BE2C (cell line): ENCODE data around the gene SLC36A4.
A peak's percentile ranks its signal among the peaks of the same experiment; 100 is the strongest.

Experiments used
- DNase-seq: peaks from one replicate; pipeline ENCODE4 v3.0.0-alpha.2; 2020
- H3K27me3 ChIP-seq: fragments of 250-450 bp; sonication (Bioruptor Pico); 2 replicates; pipeline ENCODE4 v1.5.1; 2020; ENCODE audit warnings: mild to moderate bottlenecking
- H3K36me3 ChIP-seq: fragments of 250-450 bp; sonication (Bioruptor Pico); 2 replicates; pipeline ENCODE4 v1.5.1; 2020; ENCODE audit warnings: mild to moderate bottlenecking
- H3K4me1 ChIP-seq: fragments of 250-450 bp; sonication (Bioruptor Pico); 2 replicates; pipeline ENCODE4 v1.5.1; 2020
- H3K4me3 ChIP-seq: 2 replicates; pipeline ENCODE4 v1.5.1; 2011; ENCODE audit warnings: low read depth, low read length
- H3K9me3 ChIP-seq: fragments of 250-450 bp; sonication (Bioruptor Pico); 2 replicates; pipeline ENCODE4 v1.5.1; 2020
- TF ChIP-seq, protein P1 (sequence below): IDR thresholded peaks from 2 replicates; pipeline ENCODE4 v1.5.1; 2012; ENCODE audit warnings: mild to moderate bottlenecking, low read depth, low read length

SLC36A4 gene

GRCh38 chr11:93166194-93166593 lies 31.6 kb downstream of the SLC36A4 start:
- Histone ChIP-seq H3K27me3 (no peaks in the 10 kb centered on the region), H3K9me3 (no peaks in the 10 kb centered on the region), H3K4me1 (peaks cover 7% of the 10 kb centered on the region; the same call in 1 of the 2 replicates), H3K4me3 (no peak overlapping the region), H3K36me3 (peaks cover 16% of the 10 kb centered on the region)
- TF ChIP-seq, protein P1, sequence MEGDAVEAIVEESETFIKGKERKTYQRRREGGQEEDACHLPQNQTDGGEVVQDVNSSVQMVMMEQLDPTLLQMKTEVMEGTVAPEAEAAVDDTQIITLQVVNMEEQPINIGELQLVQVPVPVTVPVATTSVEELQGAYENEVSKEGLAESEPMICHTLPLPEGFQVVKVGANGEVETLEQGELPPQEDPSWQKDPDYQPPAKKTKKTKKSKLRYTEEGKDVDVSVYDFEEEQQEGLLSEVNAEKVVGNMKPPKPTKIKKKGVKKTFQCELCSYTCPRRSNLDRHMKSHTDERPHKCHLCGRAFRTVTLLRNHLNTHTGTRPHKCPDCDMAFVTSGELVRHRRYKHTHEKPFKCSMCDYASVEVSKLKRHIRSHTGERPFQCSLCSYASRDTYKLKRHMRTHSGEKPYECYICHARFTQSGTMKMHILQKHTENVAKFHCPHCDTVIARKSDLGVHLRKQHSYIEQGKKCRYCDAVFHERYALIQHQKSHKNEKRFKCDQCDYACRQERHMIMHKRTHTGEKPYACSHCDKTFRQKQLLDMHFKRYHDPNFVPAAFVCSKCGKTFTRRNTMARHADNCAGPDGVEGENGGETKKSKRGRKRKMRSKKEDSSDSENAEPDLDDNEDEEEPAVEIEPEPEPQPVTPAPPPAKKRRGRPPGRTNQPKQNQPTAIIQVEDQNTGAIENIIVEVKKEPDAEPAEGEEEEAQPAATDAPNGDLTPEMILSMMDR = no peak
- no peak for DNase-seq

DNA sequence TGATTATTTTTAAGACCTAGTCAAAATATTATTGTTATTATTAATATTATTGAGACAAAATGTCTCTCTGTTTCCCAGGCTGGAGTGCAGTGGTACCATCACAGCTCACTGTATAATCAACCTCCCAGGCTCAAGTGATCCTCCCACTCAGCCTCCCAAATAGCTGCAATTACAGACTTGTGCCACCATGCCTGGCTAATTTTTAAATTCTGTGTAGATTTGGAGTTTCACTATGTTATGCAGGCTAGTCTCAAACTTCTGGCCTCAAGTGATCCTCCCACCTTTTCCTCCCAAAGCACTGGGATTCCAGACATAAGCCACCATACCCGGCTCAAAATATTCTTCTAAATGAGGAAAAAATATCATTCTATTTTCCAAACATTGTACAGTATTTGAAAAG lies 37.0 kb downstream of the SLC36A4 start:
- no peaks in the 10 kb centered on the region for H3K9me3 ChIP-seq
- TF ChIP-seq, protein P1 = 0 out of 2 replicates have a peak, but pooled peaks have one; percentile 2
- DNase-seq = no peak
- H3K4me3 ChIP-seq = no peak overlapping the region
- H3K36me3 ChIP-seq = peaks cover 32% of the 10 kb centered on the region
- no peaks in the 10 kb centered on the region for H3K27me3 ChIP-seq
- no peaks in the 10 kb centered on the region for H3K4me1 ChIP-seq

GRCh38 chr11:93160156-93160555 lies 37.6 kb downstream of the SLC36A4 start:
- no peak for DNase-seq
- H3K9me3 ChIP-seq = no peaks in the 10 kb centered on the region
- peaks cover 32% of the 10 kb centered on the region for H3K36me3 ChIP-seq
- no peaks in the 10 kb centered on the region for H3K27me3 ChIP-seq
- no peaks in the 10 kb centered on the region for H3K4me1 ChIP-seq
- TF ChIP-seq, protein P1 = no peak
- no peak overlapping the region for H3K4me3 ChIP-seq

GRCh38 chr11:93159721-93160120 lies 38.1 kb downstream of the SLC36A4 start:
- no peaks in the 10 kb centered on the region for H3K9me3 ChIP-seq

DNA sequence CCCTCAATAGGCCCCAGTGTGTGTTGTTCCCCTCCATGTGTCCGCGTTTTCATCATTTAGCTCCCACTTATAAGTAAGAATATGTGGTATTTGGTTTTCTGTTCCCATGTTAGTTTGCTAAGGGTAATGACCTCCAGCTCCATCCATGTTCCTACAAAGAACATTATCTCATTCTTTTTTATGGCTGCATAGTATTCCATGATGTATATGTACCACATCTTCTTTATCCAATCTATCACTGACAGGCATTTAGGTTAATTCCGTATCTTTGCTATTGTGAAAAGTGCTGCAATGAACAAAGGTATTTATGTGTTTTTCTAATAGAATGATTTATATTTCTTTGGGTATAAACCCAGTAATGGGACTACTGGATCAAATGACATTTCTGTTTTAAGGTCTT lies 42.1 kb downstream of the SLC36A4 start:
- H3K4me1 ChIP-seq = no peaks in the 10 kb centered on the region; the same call in 1 of the 2 replicates
- no peaks in the 10 kb centered on the region for H3K9me3 ChIP-seq
- H3K4me3 ChIP-seq = no peak overlapping the region
- H3K27me3 ChIP-seq = no peaks in the 10 kb centered on the region
- no peak for DNase-seq
- peaks cover 16% of the 10 kb centered on the region for H3K36me3 ChIP-seq
- TF ChIP-seq, protein P1 = no peak

More at GRCh38 chr11:93159721-93160120, 38.1 kb downstream of the SLC36A4 start:
- Histone ChIP-seq H3K4me3 (no peak overlapping the region), H3K36me3 (peaks cover 32% of the 10 kb centered on the region), H3K27me3 (no peaks in the 10 kb centered on the region), H3K4me1 (no peaks in the 10 kb centered on the region)
- no peak for DNase-seq
- TF ChIP-seq, protein P1 = no peak

GRCh38 chr11:93145390-93145915 lies 52.3 kb downstream of the SLC36A4 start:
- DNase-seq = no peak
- H3K9me3 ChIP-seq = no peaks in the 10 kb centered on the region
- TF ChIP-seq, protein P1 = no peak
- H3K27me3 ChIP-seq = no peaks in the 10 kb centered on the region
- no peaks in the 10 kb centered on the region for H3K4me1 ChIP-seq
- H3K4me3 ChIP-seq = no peak overlapping the region
- H3K36me3 ChIP-seq = peaks cover 6% of the 10 kb centered on the region
